ENCODE measurements around the gene SSBP2. TPM values are rescaled to one million over a fixed set of nuclear protein-coding genes. Genes with fewer than 3 reads are reported as not detected.

Gene SSBP2
- total and polyA plus RNA-seq, 2 donors (not counting 1 experiment from before 2014, with no cell fraction given): 44.4 to 63.1 TPM

GRCh38 chr5:81389025-81389424, 361.9 kb downstream of the SSBP2 start:
- H3K27me3 ChIP-seq (ENCODE audit: control insufficient read depth, insufficient read depth, low read length): no peaks in the 10 kb centered on the region
- H3K79me2 ChIP-seq (ENCODE audit: control insufficient read depth, insufficient read depth, low read length): no peaks in the 10 kb centered on the region
- no peaks in the 10 kb centered on the region for H3K9me3 ChIP-seq (ENCODE audit: control insufficient read depth, insufficient read depth, low read depth, low read length)
- no peak overlapping the region for H3K4me3 ChIP-seq (replicated peaks in 1 of 4; ENCODE audit: control extremely low read depth in 1 of 4, insufficient read depth in 1 of 4, low read depth in 3 of 4, low read length in 4 of 4)
- no peaks in the 10 kb centered on the region for H4K20me1 ChIP-seq (ENCODE audit: control insufficient read depth, extremely low read depth, insufficient read depth, low read length)
- no peak overlapping the region for H3K9ac ChIP-seq (ENCODE audit: insufficient read depth, low read length)
- TF ChIP-seq, protein P1, sequence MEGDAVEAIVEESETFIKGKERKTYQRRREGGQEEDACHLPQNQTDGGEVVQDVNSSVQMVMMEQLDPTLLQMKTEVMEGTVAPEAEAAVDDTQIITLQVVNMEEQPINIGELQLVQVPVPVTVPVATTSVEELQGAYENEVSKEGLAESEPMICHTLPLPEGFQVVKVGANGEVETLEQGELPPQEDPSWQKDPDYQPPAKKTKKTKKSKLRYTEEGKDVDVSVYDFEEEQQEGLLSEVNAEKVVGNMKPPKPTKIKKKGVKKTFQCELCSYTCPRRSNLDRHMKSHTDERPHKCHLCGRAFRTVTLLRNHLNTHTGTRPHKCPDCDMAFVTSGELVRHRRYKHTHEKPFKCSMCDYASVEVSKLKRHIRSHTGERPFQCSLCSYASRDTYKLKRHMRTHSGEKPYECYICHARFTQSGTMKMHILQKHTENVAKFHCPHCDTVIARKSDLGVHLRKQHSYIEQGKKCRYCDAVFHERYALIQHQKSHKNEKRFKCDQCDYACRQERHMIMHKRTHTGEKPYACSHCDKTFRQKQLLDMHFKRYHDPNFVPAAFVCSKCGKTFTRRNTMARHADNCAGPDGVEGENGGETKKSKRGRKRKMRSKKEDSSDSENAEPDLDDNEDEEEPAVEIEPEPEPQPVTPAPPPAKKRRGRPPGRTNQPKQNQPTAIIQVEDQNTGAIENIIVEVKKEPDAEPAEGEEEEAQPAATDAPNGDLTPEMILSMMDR (conservative IDR thresholded peaks at IDR 0.05 in 1 of 2, IDR thresholded peaks at IDR 0.05 in 1 of 2; ENCODE audit: low read depth in 1 of 2, low read length in 2 of 2): no peak
- no peak for TF ChIP-seq EZH2 (IDR thresholded peaks at IDR 0.05; ENCODE audit: low read length, missing control alignments)
- no peak overlapping the region for H2AFZ ChIP-seq (ENCODE audit: low read length)
- no peaks in the 10 kb centered on the region for H3K36me3 ChIP-seq (ENCODE audit: control insufficient read depth, insufficient read depth, low read length)
- DNase-seq (ENCODE audit: low read depth in 2 of 2): no peak
- H3K4me1 ChIP-seq (ENCODE audit: control insufficient read depth, extremely low read depth, insufficient read depth, low read length): no peaks in the 10 kb centered on the region
- H3K27ac ChIP-seq (ENCODE audit: insufficient read depth, low read length): no peak overlapping the region
- H3K4me2 ChIP-seq (ENCODE audit: extremely low read depth, insufficient read depth, low read length): no peak overlapping the region

DNA sequence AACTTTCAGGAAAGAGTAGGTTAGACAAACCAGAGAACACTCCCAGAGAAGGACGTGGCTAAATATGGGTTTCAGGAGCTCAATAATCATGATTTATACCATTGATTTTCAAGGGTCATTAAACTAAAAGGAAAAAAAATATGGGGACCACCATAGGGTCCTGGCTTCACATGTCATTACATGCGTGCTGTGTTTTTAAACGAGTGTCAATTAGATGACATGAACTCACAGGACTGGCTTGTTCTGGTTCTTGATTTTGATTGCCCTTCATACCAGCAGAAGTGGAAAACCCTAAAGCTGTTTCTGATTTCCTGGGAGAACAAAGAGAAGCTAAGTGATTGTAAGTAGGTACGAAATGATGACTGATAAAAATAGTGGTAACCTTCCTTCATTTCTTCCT, 362.7 kb downstream of the SSBP2 start:
- no peaks in the 10 kb centered on the region for H3K36me3 ChIP-seq (ENCODE audit: control insufficient read depth, insufficient read depth, low read length)
- H3K9me3 ChIP-seq (ENCODE audit: control insufficient read depth, insufficient read depth, low read depth, low read length): no peaks in the 10 kb centered on the region
- TF ChIP-seq EZH2 (IDR thresholded peaks at IDR 0.05; ENCODE audit: low read length, missing control alignments): no peak
- TF ChIP-seq, protein P1 (conservative IDR thresholded peaks at IDR 0.05 in 1 of 2, IDR thresholded peaks at IDR 0.05 in 1 of 2; ENCODE audit: low read depth in 1 of 2, low read length in 2 of 2): no peak
- no peaks in the 10 kb centered on the region for H3K4me1 ChIP-seq (ENCODE audit: control insufficient read depth, extremely low read depth, insufficient read depth, low read length)
- H3K4me2 ChIP-seq (ENCODE audit: extremely low read depth, insufficient read depth, low read length): no peak overlapping the region
- H2AFZ ChIP-seq (ENCODE audit: low read length): no peak overlapping the region
- no peaks in the 10 kb centered on the region for H3K79me2 ChIP-seq (ENCODE audit: control insufficient read depth, insufficient read depth, low read length)
- no peak overlapping the region for H3K4me3 ChIP-seq (replicated peaks in 1 of 4; ENCODE audit: control extremely low read depth in 1 of 4, insufficient read depth in 1 of 4, low read depth in 3 of 4, low read length in 4 of 4)
- no peak overlapping the region for H3K27ac ChIP-seq (ENCODE audit: insufficient read depth, low read length)
- no peaks in the 10 kb centered on the region for H4K20me1 ChIP-seq (ENCODE audit: control insufficient read depth, extremely low read depth, insufficient read depth, low read length)
- H3K27me3 ChIP-seq (ENCODE audit: control insufficient read depth, insufficient read depth, low read length): no peaks in the 10 kb centered on the region
- no peak for DNase-seq (ENCODE audit: low read depth in 2 of 2)
- H3K9ac ChIP-seq (ENCODE audit: insufficient read depth, low read length): no peak overlapping the region

- no peaks in the 10 kb centered on the region for H4K20me1 ChIP-seq (ENCODE audit: control insufficient read depth, extremely low read depth, insufficient read depth, low read length)
- TF ChIP-seq, protein P1 (conservative IDR thresholded peaks at IDR 0.05 in 1 of 2, IDR thresholded peaks at IDR 0.05 in 1 of 2; ENCODE audit: low read depth in 1 of 2, low read length in 2 of 2): no peak
- no peak for TF ChIP-seq EZH2 (IDR thresholded peaks at IDR 0.05; ENCODE audit: low read length, missing control alignments)
- H2AFZ ChIP-seq (ENCODE audit: low read length): no peak overlapping the region
- no peak overlapping the region for H3K9ac ChIP-seq (ENCODE audit: insufficient read depth, low read length)
- H3K36me3 ChIP-seq (ENCODE audit: control insufficient read depth, insufficient read depth, low read length): no peaks in the 10 kb centered on the region
- no peaks in the 10 kb centered on the region for H3K4me1 ChIP-seq (ENCODE audit: control insufficient read depth, extremely low read depth, insufficient read depth, low read length)
- H3K27ac ChIP-seq (ENCODE audit: insufficient read depth, low read length): no peak overlapping the region
- no peak overlapping the region for H3K4me2 ChIP-seq (ENCODE audit: extremely low read depth, insufficient read depth, low read length)
- no peaks in the 10 kb centered on the region for H3K27me3 ChIP-seq (ENCODE audit: control insufficient read depth, insufficient read depth, low read length)
- DNase-seq (ENCODE audit: low read depth in 2 of 2): no peak
- no peaks in the 10 kb centered on the region for H3K9me3 ChIP-seq (ENCODE audit: control insufficient read depth, insufficient read depth, low read depth, low read length)
- no peak overlapping the region for H3K4me3 ChIP-seq (replicated peaks in 1 of 4; ENCODE audit: control extremely low read depth in 1 of 4, insufficient read depth in 1 of 4, low read depth in 3 of 4, low read length in 4 of 4)
- H3K79me2 ChIP-seq (ENCODE audit: control insufficient read depth, insufficient read depth, low read length): no peaks in the 10 kb centered on the region
These were observed 367.0 kb downstream of the SSBP2 start for GRCh38 chr5:81383867-81384266.
